H1 (cell line): Measurements from ENCODE around the gene AKT1. TPM values are rescaled to one million over a fixed set of nuclear protein-coding genes. Genes with fewer than 3 reads are reported as not detected.

Source experiments
- CTCF ChIA-PET: fragments of 300-600 bp; sonication (Branson Sonifier 250); formaldehyde crosslinking; loops from one replicate; lab custom pipeline; 2021; ENCODE audit not compliant: partially characterized antibody; lab: Charles Lee
- POLR2A ChIA-PET: fragments of 300-600 bp; sonication (Branson Sonifier 250); formaldehyde crosslinking; loops from one replicate; lab custom pipeline; 2021; ENCODE audit warnings: inconsistent platforms; ENCODE audit not compliant: partially characterized antibody; lab: Charles Lee
- DNase-seq, 2 experiments: peaks; one replicate each; pipeline versions ENCODE4 v3.0.0 to v3.0.0-alpha.2; 2010 to 2022; ENCODE audit warnings: low spot score in 2 of 2, low read depth in 1 of 2, mixed read lengths in 1 of 2
- FAIRE-seq: peaks from 2 replicates; lab custom pipeline; 2011; peaks lifted over from hg19 to GRCh38; lab: Jason Lieb, UNC
- H2AFZ ChIP-seq: 2 replicates; pipeline ENCODE4 v1.8.1; 2012; ENCODE audit warnings: low read length, inconsistent platforms
- H2AK5ac ChIP-seq: 2 replicates; pipeline ENCODE4 v1.6.1; 2013; ENCODE audit warnings: low read depth, low read length
- H2BK120ac ChIP-seq: replicated peaks from 2 replicates; pipeline ENCODE3; 2013; ENCODE audit warnings: low read depth, low read length, inconsistent platforms
- H2BK12ac ChIP-seq: 2 replicates; pipeline ENCODE4 v1.6.1; 2013; ENCODE audit warnings: low read depth, low read length
- H2BK15ac ChIP-seq: 2 replicates; pipeline ENCODE4 v1.6.1; 2013; ENCODE audit warnings: low read length
- H2BK20ac ChIP-seq: 2 replicates; pipeline ENCODE4 v1.6.1; 2013; ENCODE audit warnings: low read length
- H2BK5ac ChIP-seq: 2 replicates; pipeline ENCODE4 v1.6.1; 2013; ENCODE audit warnings: low read depth, low read length
- H3K14ac ChIP-seq: 2 replicates; pipeline ENCODE4 v1.6.1; 2013; ENCODE audit warnings: inconsistent platforms; ENCODE audit not compliant: insufficient read length
- H3K18ac ChIP-seq: 2 replicates; pipeline ENCODE4 v1.6.1; 2013; ENCODE audit warnings: low read length; ENCODE audit errors: extremely low read depth
- H3K23ac ChIP-seq: 2 replicates; pipeline ENCODE4 v1.6.1; 2013; ENCODE audit warnings: inconsistent platforms; ENCODE audit not compliant: insufficient read length
- H3K23me2 ChIP-seq: 2 replicates; pipeline ENCODE4 v1.6.1; 2013; ENCODE audit warnings: low read depth, low read length
- H3K27ac ChIP-seq: 2 replicates; pipeline ENCODE4 v1.6.1; 2011; ENCODE audit warnings: low read depth, low read length, inconsistent platforms
- H3K27me3 ChIP-seq, 4 experiments: replicated peaks in 1 of 4; 1 replicate in 1 of 4; 2 replicates in 3 of 4; pipeline versions ENCODE4 v1.6.1 to v1.8.1; 2011 to 2013; ENCODE audit warnings: low read length in 3 of 4, mild to moderate bottlenecking in 3 of 4, inconsistent platforms in 2 of 4, mixed read lengths in 2 of 4, moderate library complexity in 1 of 4; ENCODE audit not compliant: control insufficient read depth in 3 of 4, insufficient read depth in 3 of 4; ENCODE audit errors: extremely low read depth in 1 of 4
- H3K36me3 ChIP-seq, 4 experiments: 2 replicates each; pipeline versions ENCODE4 v1.6.1 to v1.8.1; 2011 to 2013; ENCODE audit warnings: mild to moderate bottlenecking in 4 of 4, low read length in 3 of 4, moderate library complexity in 2 of 4, control low read depth in 1 of 4, inconsistent platforms in 1 of 4; ENCODE audit not compliant: insufficient read depth in 4 of 4, control insufficient read depth in 2 of 4
- H3K4ac ChIP-seq: replicated peaks from 2 replicates; pipeline ENCODE3; 2013; ENCODE audit warnings: low read length, low read depth, mixed read lengths, inconsistent platforms; ENCODE audit not compliant: insufficient read length
- H3K4me1 ChIP-seq, 4 experiments: replicated peaks in 1 of 4; 1 replicate in 1 of 4; 2 replicates in 3 of 4; pipeline versions ENCODE4 v1.6.1 to v1.8.1; 2011 to 2013; ENCODE audit warnings: low read length in 3 of 4, inconsistent platforms in 2 of 4, mixed read lengths in 1 of 4; ENCODE audit not compliant: insufficient read depth in 4 of 4, control insufficient read depth in 3 of 4
- H3K4me2 ChIP-seq, 2 experiments: 2 replicates each; pipeline versions ENCODE4 v1.6.1 to v1.8.1; 2011 to 2013; ENCODE audit warnings: low read depth in 2 of 2, low read length in 2 of 2, control low read depth in 1 of 2, inconsistent platforms in 1 of 2, mild to moderate bottlenecking in 1 of 2; ENCODE audit not compliant: insufficient read depth in 1 of 2
- H3K4me3 ChIP-seq, 4 experiments: fragments of 200-600, 300-600 bp in 1 of 4; sonication (generic), shearing (Covaris generic), sonication (Bioruptor Twin) in 1 of 4; 2 replicates each; pipeline versions ENCODE4 v1.5.1 to v1.8.1; 2011 to 2016; ENCODE audit warnings: low read length in 4 of 4, low read depth in 3 of 4, control low read depth in 2 of 4, inconsistent platforms in 2 of 4, mild to moderate bottlenecking in 2 of 4, mixed read lengths in 1 of 4, moderate library complexity in 1 of 4; ENCODE audit not compliant: insufficient read depth in 2 of 4; ENCODE audit errors: extremely low read depth in 1 of 4
- H3K56ac ChIP-seq: replicated peaks from 2 replicates; pipeline ENCODE3; 2013; ENCODE audit warnings: low read depth, mild to moderate bottlenecking, mixed read lengths, low read length, inconsistent platforms; ENCODE audit not compliant: insufficient read length
- H3K79me1 ChIP-seq: 2 replicates; pipeline ENCODE4 v1.6.1; 2013; ENCODE audit warnings: low read depth, low read length, control low read depth
- H3K79me2 ChIP-seq, 2 experiments: 2 replicates each; pipeline versions ENCODE4 v1.6.1 to v1.8.1; 2012 to 2013; ENCODE audit warnings: low read length in 2 of 2, mild to moderate bottlenecking in 2 of 2, inconsistent platforms in 1 of 2; ENCODE audit not compliant: insufficient read depth in 2 of 2, control insufficient read depth in 1 of 2
- H3K9ac ChIP-seq, 4 experiments: replicated peaks in 1 of 4; 1 replicate in 1 of 4; 2 replicates in 3 of 4; pipeline versions ENCODE4 v1.6.1 to v1.8.1; 2011 to 2013; ENCODE audit warnings: low read depth in 3 of 4, low read length in 3 of 4, control low read depth in 2 of 4, mild to moderate bottlenecking in 2 of 4, moderate library complexity in 2 of 4, inconsistent platforms in 1 of 4; ENCODE audit errors: extremely low read depth in 1 of 4
- H3K9me3 ChIP-seq, 2 experiments: 2 replicates each; pipeline versions ENCODE4 v1.6.1 to v1.8.1; 2012 to 2013; ENCODE audit warnings: mild to moderate bottlenecking in 2 of 2, moderate library complexity in 2 of 2, control low read depth in 1 of 2, inconsistent platforms in 1 of 2, low read depth in 1 of 2, low read length in 1 of 2, mixed read lengths in 1 of 2; ENCODE audit not compliant: insufficient read depth in 2 of 2
- H4K20me1 ChIP-seq, 2 experiments: replicated peaks in 1 of 2; 2 replicates each; pipeline versions ENCODE3 to v1.8.1; 2011 to 2013; ENCODE audit warnings: inconsistent platforms in 2 of 2, low read length in 2 of 2, mild to moderate bottlenecking in 1 of 2; ENCODE audit not compliant: insufficient read depth in 2 of 2, control insufficient read depth in 1 of 2
- H4K5ac ChIP-seq: 2 replicates; pipeline ENCODE4 v1.6.1; 2013; ENCODE audit warnings: low read length, low read depth, mixed read lengths, inconsistent platforms; ENCODE audit not compliant: insufficient read length
- H4K8ac ChIP-seq: 2 replicates; pipeline ENCODE4 v1.8.0; 2013; ENCODE audit warnings: mild to moderate bottlenecking, moderate library complexity, low read length, inconsistent platforms; ENCODE audit not compliant: insufficient read depth; ENCODE audit errors: extremely low read depth
- H4K91ac ChIP-seq: replicated peaks from 2 replicates; pipeline ENCODE3; 2013; ENCODE audit warnings: low read length, mixed read lengths, inconsistent platforms; ENCODE audit not compliant: insufficient read length
- BACH1 ChIP-seq: IDR thresholded peaks from 2 replicates; pipeline ENCODE4 v1.6.1; 2012; ENCODE audit warnings: low read length, improper control_type of control experiment
- BRCA1 ChIP-seq: IDR thresholded peaks from 2 replicates; pipeline ENCODE4 v1.6.1; 2012; ENCODE audit warnings: low read depth, low read length, improper control_type of control experiment
- CHD2 ChIP-seq: IDR thresholded peaks from 2 replicates; pipeline ENCODE4 v1.6.1; 2012; ENCODE audit warnings: low read length, improper control_type of control experiment
- EGR1 ChIP-seq: IDR thresholded peaks from 2 replicates; pipeline ENCODE4 v1.6.1; 2011; ENCODE audit warnings: low read depth, low read length, borderline replicate concordance
- KDM1A ChIP-seq: fragments of 200-600, 300-600 bp; sonication (generic); IDR thresholded peaks from 2 replicates; pipeline ENCODE4 v1.7.1; 2016; ENCODE audit warnings: mild to moderate bottlenecking, low read length, borderline replicate concordance
- NRF1 ChIP-seq: IDR thresholded peaks from 2 replicates; pipeline ENCODE4 v1.6.1; 2011; ENCODE audit warnings: mild to moderate bottlenecking, low read depth, low read length, improper control_type of control experiment
- POLR2A ChIP-seq, 2 experiments: IDR thresholded peaks; 1 replicate in 1 of 2; 2 replicates in 1 of 2; pipeline ENCODE4 v1.6.1; 2011; ENCODE audit warnings: low read depth in 2 of 2, low read length in 2 of 2, mild to moderate bottlenecking in 2 of 2; ENCODE audit errors: control extremely low read depth in 1 of 2
- POLR2AphosphoS5 ChIP-seq: IDR thresholded peaks from 2 replicates; pipeline ENCODE4 v1.6.1; 2011; ENCODE audit warnings: low read depth, low read length
- RAD21 ChIP-seq, 2 experiments: IDR thresholded peaks in 1 of 2; conservative IDR thresholded peaks in 1 of 2; 2 replicates each; pipeline ENCODE4 v1.6.1; 2011; ENCODE audit warnings: low read depth in 2 of 2, low read length in 2 of 2, improper control_type of control experiment in 1 of 2, inconsistent platforms in 1 of 2, mild to moderate bottlenecking in 1 of 2, moderate library complexity in 1 of 2
- RFX5 ChIP-seq: IDR thresholded peaks from 2 replicates; pipeline ENCODE4 v1.6.1; 2011; ENCODE audit warnings: low read depth, low read length, improper control_type of control experiment, borderline replicate concordance
- RXRA ChIP-seq: IDR thresholded peaks from 2 replicates; pipeline ENCODE4 v1.6.1; 2011; ENCODE audit warnings: low read depth, mild to moderate bottlenecking, low read length, moderate library complexity; ENCODE audit not compliant: insufficient read depth
- SIN3A ChIP-seq, 2 experiments: IDR thresholded peaks in 1 of 2; conservative IDR thresholded peaks in 1 of 2; 2 replicates each; pipeline ENCODE4 v1.6.1; 2011 to 2012; ENCODE audit warnings: low read length in 2 of 2, improper control_type of control experiment in 1 of 2, low read depth in 1 of 2, mild to moderate bottlenecking in 1 of 2
- WGBS, 2 experiments: shearing (Covaris generic) in 1 of 2; methylation state at CpG; one replicate each; pipeline versions ENCODE4 v1.1.6 to v1.1.7; 2013 to 2015; ENCODE audit warnings: low lambda C conversion rate in 2 of 2, mixed read lengths in 2 of 2, inconsistent platforms in 1 of 2, low coverage in 1 of 2, missing lambda C conversion rate in 1 of 2; ENCODE audit not compliant: insufficient replicate concordance in 2 of 2, insufficient coverage in 1 of 2, insufficient read length in 1 of 2; ENCODE audit errors: extremely low coverage in 1 of 2, missing lambda C conversion rate in 1 of 2; 5-methylcytosine and 5-hydroxymethylcytosine counted together
- polyA plus RNA-seq, 7 experiments: library from polyadenylated mRNA; depleted of rRNA in 3 of 7; stranded (reverse) in 5 of 7; unstranded in 2 of 7; fragments of >200 nt in 5 of 7; fragments of 200-250 nt in 2 of 7; gene quantifications; 1 replicate in 5 of 7; 2 replicates in 1 of 7; 4 replicates in 1 of 7; pipeline versions ENCODE4 v1.2.1 to v1.2.3, GENCODE V29; 2011 to 2013; ENCODE audit warnings: missing spikeins in 2 of 7, mixed read lengths in 2 of 7
- total RNA-seq: library from RNA; stranded (reverse); fragmentation: NEBNext Ultra II Directional; extraction: Animal tissue kit (Norgen Biotek cat#: 25700); gene quantifications from 2 replicates; pipeline ENCODE4 v1.2.1, GENCODE V29; 2021

AKT1 gene
- total and polyA plus RNA-seq, 2 of the 8 experiments (the other 6 are each of a cell fraction or from before 2014, with no cell fraction given), result 68.1 to 71.5 TPM

DNA sequence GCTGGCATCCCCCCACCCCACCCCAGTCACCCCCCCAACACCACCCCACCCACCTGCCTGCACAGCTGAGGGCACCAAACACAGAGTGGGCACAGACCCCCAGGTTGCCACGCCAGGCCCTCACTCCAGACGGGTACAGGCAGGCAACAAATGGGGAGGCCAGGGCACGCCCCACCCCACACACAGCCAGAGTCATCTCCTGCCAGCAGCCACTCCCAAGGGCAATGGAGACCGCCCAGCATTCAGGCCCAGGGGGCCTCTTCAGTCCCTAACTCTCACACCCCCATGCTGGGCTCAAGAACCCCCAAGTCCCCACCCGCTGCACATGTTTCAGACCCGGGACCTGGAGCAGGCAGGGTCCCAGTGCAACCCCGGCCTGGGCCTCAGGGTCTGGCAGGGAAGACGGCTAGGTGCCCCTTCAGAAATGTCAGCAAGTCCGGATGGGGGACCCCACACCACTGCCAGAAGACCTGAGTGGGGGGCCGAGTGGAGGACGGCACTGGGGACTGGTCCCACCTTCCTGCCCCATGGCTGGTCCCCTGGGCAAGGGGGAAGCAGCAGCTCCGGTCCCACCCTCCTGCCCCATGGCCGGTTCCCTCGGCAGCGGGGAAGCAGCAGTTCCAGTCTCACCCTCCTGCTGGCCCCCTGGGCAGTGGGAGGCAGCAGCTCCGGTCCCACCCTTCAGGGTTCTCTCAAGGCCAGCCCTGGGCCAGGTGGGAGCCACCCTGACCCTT lies 11.9 kb downstream of the AKT1 start:
- Histone ChIP-seq H2BK5ac (no peak overlapping the region), H2AFZ (no peak overlapping the region), H3K23ac (no peak overlapping the region), H2BK15ac (no peak overlapping the region), H3K4me2 (no peak overlapping the region), H3K56ac (no peak overlapping the region), H3K27ac (no peak overlapping the region), H4K91ac (no peak overlapping the region), H3K27me3 (no peaks in the 10 kb centered on the region), H3K9ac (no peak overlapping the region), H3K18ac (no peak overlapping the region), H3K79me1 (no peaks in the 10 kb centered on the region; the same call in 1 of the 2 replicates), H2BK20ac (no peak overlapping the region), H4K20me1 (peaks cover 15 to 16% of the 10 kb centered on the region in 2 experiments), H2BK120ac (no peak overlapping the region), H4K5ac (no peak overlapping the region), H4K8ac (no peak overlapping the region), H3K9me3 (no peaks in the 10 kb centered on the region), H3K4me3 (no peak overlapping the region), H3K79me2 (no peaks in the 10 kb centered on the region), H2BK12ac (no peak overlapping the region), H3K23me2 (no peaks in the 10 kb centered on the region), H3K14ac (no peak overlapping the region), H3K36me3 (no peaks in the 10 kb centered on the region), H2AK5ac (no peak overlapping the region), H3K4ac (no peak overlapping the region), H3K4me1 (no peaks in the 10 kb centered on the region)
- FAIRE-seq, result no peak
- CTCF ChIA-PET, result interaction anchor here (4.0 kb wide), 1 partner anchor 14 kb away, joined by 28 read pairs; no protein-coding TSS in a partner anchor
- 99% methylated on average over 15 of the region's 16 CpGs; no CpG with 5 or more reads in 1 of the 2 experiments for WGBS, 2 experiments
- POLR2A ChIA-PET, result no interaction called here
- no peak for DNase-seq
- TF ChIP-seq BRCA1 (no peak), POLR2AphosphoS5 (no peak), NRF1 (no peak), POLR2A (IDR thresholded peaks at IDR 0.05; ENCODE audit: control extremely low read depth in 1 of 2, low read depth in 2 of 2, low read length in 2 of 2) (no peak), CHD2 (no peak), SIN3A (conservative IDR thresholded peaks at IDR 0.05 in 1 of 2, IDR thresholded peaks at IDR 0.05 in 1 of 2; ENCODE audit: low read depth in 1 of 2, low read length in 2 of 2) (no peak), EGR1 (no peak), RAD21 (IDR thresholded peaks at IDR 0.05 in 1 of 2, conservative IDR thresholded peaks at IDR 0.05 in 1 of 2; ENCODE audit: low read depth in 2 of 2, low read length in 2 of 2) (no peak), RFX5 (no peak), KDM1A (no peak), BACH1 (no peak), RXRA (no peak)
